Colonic mucosa (tissue), 4 donors: Measurements from ENCODE around the gene NOS1AP. TPM values are rescaled to one million over a fixed set of nuclear protein-coding genes. Genes with fewer than 3 reads are reported as not detected.

Experiments used
- DNase-seq: peaks from one replicate; pipeline ENCODE4 v3.0.0-alpha.2; 2020
- H3K27ac ChIP-seq: fragments of 200-600 bp; one replicate; pipeline ENCODE4 v1.8.0; 2021
- H3K27me3 ChIP-seq: fragments of 200-600 bp; one replicate; pipeline ENCODE4 v1.8.0; 2021
- H3K36me3 ChIP-seq: fragments of 200-600 bp; one replicate; pipeline ENCODE4 v1.8.0; 2021
- H3K4me1 ChIP-seq: fragments of 200-600 bp; one replicate; pipeline ENCODE4 v1.8.0; 2021; ENCODE audit warnings: mild to moderate bottlenecking
- H3K4me3 ChIP-seq: fragments of 200-600 bp; one replicate; pipeline ENCODE4 v1.8.0; 2021
- H3K9ac ChIP-seq, 2 donors: one replicate each; pipeline ENCODE4 v1.7.0; 2013; ENCODE audit warnings: control low read depth in 2 of 2, low read depth in 2 of 2, low read length in 2 of 2
- H3K9me3 ChIP-seq: fragments of 200-600 bp; one replicate; pipeline ENCODE4 v1.8.0; 2021
- CTCF ChIP-seq: fragments of 200-600 bp; IDR thresholded peaks from one replicate; pipeline ENCODE4 v1.8.0; 2022; ENCODE audit warnings: antibody characterized with exemption, mild to moderate bottlenecking
- intact Hi-C: fragments of 100-400 bp; cut with DNase I; formaldehyde crosslinking; loops from one replicate; pipeline ENCODE4 v1.14.1; 2022
- total RNA-seq, 2 donors: library from RNA; stranded (reverse); fragmentation: NEBNext Ultra II Directional in 1 of 2; extraction: Animal tissue kit (Norgen Biotek cat#: 25700) in 1 of 2; gene quantifications; one replicate each; pipeline ENCODE4 v1.2.1, GENCODE V29; 2021
- donor health status: healthy.
- donor health status: DM: no; HTN: no; CAD: no.
- donor health status: DM: no; HTN: no; CAD: no.

The NOS1AP gene
- total RNA-seq, 2 donors from 2014 or later = 9.0 to 14.4 TPM

DNA sequence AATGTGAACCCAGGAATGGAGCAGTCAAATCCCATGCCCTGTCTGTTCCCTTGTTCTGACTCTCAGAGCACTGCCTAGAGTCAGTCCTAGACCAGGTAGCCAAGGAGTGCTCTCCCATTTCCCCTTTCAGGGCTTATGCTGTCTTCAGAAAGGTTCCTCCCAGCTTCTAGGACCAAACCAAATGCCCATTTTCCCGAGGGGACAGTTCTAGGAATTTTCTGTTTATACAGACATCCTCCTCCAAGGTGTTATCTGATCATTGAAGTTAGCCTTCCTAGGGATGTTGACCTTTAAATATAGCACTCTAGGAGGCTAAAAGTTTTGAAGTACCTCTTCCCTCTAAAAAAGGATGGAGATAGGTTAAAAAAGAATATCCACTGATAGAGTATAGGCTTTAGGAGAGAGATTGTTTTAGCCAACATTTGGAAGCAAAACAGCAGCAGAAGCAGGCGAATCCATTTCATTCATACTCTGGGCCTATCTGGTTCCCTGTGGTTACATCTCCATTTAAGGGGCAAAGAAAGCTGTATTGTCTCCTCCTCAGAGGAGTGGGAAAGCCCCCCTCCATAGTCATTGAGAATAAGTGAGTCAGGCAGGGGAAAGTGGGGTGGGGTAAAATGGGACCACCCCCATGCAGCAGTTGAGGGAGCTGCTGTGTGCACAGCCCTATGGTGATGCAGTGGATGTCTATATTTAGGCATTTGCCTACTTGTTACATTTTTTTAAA, 180.7 kb downstream of the NOS1AP start:
- Histone ChIP-seq H3K27ac (no peak overlapping the region), H3K4me3 (no peak overlapping the region), H3K27me3 (no peaks in the 10 kb centered on the region), H3K9me3 (no peaks in the 10 kb centered on the region), H3K9ac (no peak overlapping the region), H3K4me1 (no peaks in the 10 kb centered on the region), H3K36me3 (no peaks in the 10 kb centered on the region)
- no peak for TF ChIP-seq CTCF
- no peak for DNase-seq
- intact Hi-C loops = no loop called here

GRCh38 chr1:162251102-162251501, 181.6 kb downstream of the NOS1AP start:
- Histone ChIP-seq H3K27ac (no peak overlapping the region), H3K4me3 (no peak overlapping the region), H3K4me1 (no peaks in the 10 kb centered on the region), H3K36me3 (no peaks in the 10 kb centered on the region), H3K9me3 (no peaks in the 10 kb centered on the region), H3K27me3 (no peaks in the 10 kb centered on the region), H3K9ac (no peak overlapping the region)
- DNase-seq = no peak
- intact Hi-C loops = no loop called here
- no peak for TF ChIP-seq CTCF

DNA sequence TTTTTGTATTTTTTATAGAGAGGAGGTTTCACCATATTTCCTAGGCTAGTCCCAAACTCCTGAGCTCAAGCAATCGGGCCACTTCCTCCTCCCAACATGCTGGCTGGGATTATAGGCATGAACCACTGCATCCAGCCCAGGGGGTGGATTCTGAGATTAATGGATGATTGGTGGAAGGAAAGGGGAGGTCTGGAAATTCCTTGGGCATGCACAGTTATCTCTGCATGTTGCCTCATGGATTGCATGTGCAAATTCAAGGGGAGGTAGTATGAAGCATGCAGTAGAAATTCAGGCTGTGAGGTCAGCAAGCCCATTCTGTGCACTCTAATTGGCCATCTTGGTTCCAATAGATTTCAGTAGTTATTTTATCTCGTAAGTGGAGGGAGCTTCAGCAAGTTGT, 182.7 kb downstream of the NOS1AP start:
- no peaks in the 10 kb centered on the region for H3K36me3 ChIP-seq
- H3K27ac ChIP-seq = no peak overlapping the region
- no peaks in the 10 kb centered on the region for H3K9me3 ChIP-seq
- no peaks in the 10 kb centered on the region for H3K27me3 ChIP-seq
- H3K4me1 ChIP-seq = no peaks in the 10 kb centered on the region
- intact Hi-C loops = no loop called here
- no peak for TF ChIP-seq CTCF
- H3K4me3 ChIP-seq = no peak overlapping the region
- DNase-seq = no peak
- no peak overlapping the region for H3K9ac ChIP-seq

GRCh38 chr1:162253790-162254189, 184.3 kb downstream of the NOS1AP start:
- Histone ChIP-seq H3K4me1 (no peaks in the 10 kb centered on the region), H3K27me3 (no peaks in the 10 kb centered on the region), H3K27ac (no peak overlapping the region), H3K4me3 (no peak overlapping the region), H3K9me3 (no peaks in the 10 kb centered on the region), H3K36me3 (no peaks in the 10 kb centered on the region), H3K9ac (no peak overlapping the region)
- no peak for DNase-seq
- no peak for TF ChIP-seq CTCF
- intact Hi-C loops = no loop called here

- intact Hi-C loops = no loop called here
- Histone ChIP-seq H3K9ac (no peak overlapping the region), H3K4me3 (no peak overlapping the region), H3K27me3 (no peaks in the 10 kb centered on the region), H3K9me3 (no peaks in the 10 kb centered on the region), H3K36me3 (no peaks in the 10 kb centered on the region), H3K4me1 (no peaks in the 10 kb centered on the region), H3K27ac (no peak overlapping the region)
- TF ChIP-seq CTCF = no peak
- DNase-seq = no peak
Observed at GRCh38 chr1:162256287-162256686, 186.8 kb downstream of the NOS1AP start.
